DOHH2 (cell line): ENCODE measurements around the gene MAOA.
"Not testable (repeated sequence)": the region's sequence is repeated elsewhere in the genome, so short reads cannot be mapped to it uniquely, and the experiment has no call there.

ENCODE experiments used
- H3F3A ChIP-seq: fragments of 200-600 bp; sonication (generic), shearing (Covaris generic); 2 replicates; pipeline ENCODE4 v1.6.0; 2016; ENCODE audit warnings: antibody characterized with exemption, mild to moderate bottlenecking; ENCODE audit not compliant: control insufficient read depth, insufficient read depth
- H3K27ac ChIP-seq: fragments of 200-600 bp; sonication (generic); 2 replicates; pipeline ENCODE4 v1.5.1; 2014; ENCODE audit warnings: low read depth, mild to moderate bottlenecking, low read length, moderate library complexity
- H3K27me3 ChIP-seq: fragments of 200-600 bp; sonication (generic); 2 replicates; pipeline ENCODE4 v1.6.1; 2014; ENCODE audit warnings: mild to moderate bottlenecking, low read length, mixed read lengths; ENCODE audit not compliant: control insufficient read depth
- H3K36me3 ChIP-seq: fragments of 200-600 bp; sonication (generic); 2 replicates; pipeline ENCODE4 v1.6.1; 2014; ENCODE audit warnings: mild to moderate bottlenecking, low read length, moderate library complexity, mixed read lengths; ENCODE audit not compliant: control insufficient read depth
- H3K4me1 ChIP-seq: fragments of 200-600 bp; sonication (generic); 2 replicates; pipeline ENCODE4 v1.6.1; 2014; ENCODE audit warnings: mild to moderate bottlenecking, low read length, mixed read lengths; ENCODE audit not compliant: control insufficient read depth
- H3K4me2 ChIP-seq: fragments of 200-600 bp; sonication (generic); 2 replicates; pipeline ENCODE4 v1.6.0; 2014; ENCODE audit warnings: mild to moderate bottlenecking, low read length, moderate library complexity
- H3K4me3 ChIP-seq: fragments of 200-600 bp; sonication (generic); 2 replicates; pipeline ENCODE4 v1.5.1; 2014; ENCODE audit warnings: mild to moderate bottlenecking, low read length, mixed read lengths
- H3K79me2 ChIP-seq: fragments of 200-600 bp; sonication (generic); 2 replicates; pipeline ENCODE4 v1.6.1; 2014; ENCODE audit warnings: mild to moderate bottlenecking, low read length, mixed read lengths; ENCODE audit not compliant: control insufficient read depth
- H3K9me2 ChIP-seq: fragments of 200-600 bp; sonication (generic); replicated peaks from 2 replicates; pipeline ENCODE4 v1.6.1; 2014; ENCODE audit warnings: mild to moderate bottlenecking, low read length, mixed read lengths; ENCODE audit not compliant: control insufficient read depth
- H3K9me3 ChIP-seq: fragments of 200-600 bp; sonication (generic); 2 replicates; pipeline ENCODE4 v1.6.1; 2014; ENCODE audit warnings: antibody characterized with exemption, low read length, mixed read lengths; ENCODE audit not compliant: control insufficient read depth, insufficient read depth
- H4K20me1 ChIP-seq: fragments of 200-600 bp; sonication (generic); 2 replicates; pipeline ENCODE4 v1.6.0; 2014; ENCODE audit warnings: low read depth, mild to moderate bottlenecking, antibody characterized with exemption, low read length, moderate library complexity; ENCODE audit not compliant: control insufficient read depth, insufficient read depth
- EZH2phosphoT487 ChIP-seq: fragments of 200-600 bp; sonication (generic); IDR thresholded peaks from 2 replicates; pipeline ENCODE4 v1.6.1; 2017; ENCODE audit warnings: borderline replicate concordance, mild to moderate bottlenecking, antibody characterized with exemption, low read length, moderate library complexity, mixed read lengths
- TF ChIP-seq, protein P1 (sequence below): fragments of 200-600 bp; sonication (generic); IDR thresholded peaks from one replicate; pipeline ENCODE4 v1.5.1; 2014; ENCODE audit warnings: antibody characterized with exemption, mild to moderate bottlenecking, low read depth, low read length; ENCODE audit not compliant: poor library complexity, severe bottlenecking

Gene MAOA

DNA sequence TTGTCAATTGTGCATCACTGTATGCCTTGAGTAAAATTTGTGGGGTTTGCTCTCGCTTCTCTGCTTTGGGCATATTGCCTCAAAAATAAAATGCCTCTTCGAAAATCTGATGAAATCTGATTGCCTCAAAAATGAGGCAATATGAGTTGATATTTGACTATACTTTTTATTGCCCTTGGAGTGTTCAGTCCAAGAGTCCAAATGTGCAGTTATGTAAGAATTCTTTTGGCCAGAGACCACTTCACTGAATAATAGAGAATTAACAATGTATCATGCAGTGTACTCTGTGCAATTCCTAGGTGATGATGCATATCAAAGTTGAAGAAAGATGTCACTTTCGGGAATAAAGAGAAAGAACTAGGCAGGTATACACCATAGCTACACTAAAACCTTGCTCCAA, 8.6 kb downstream of the MAOA start:
- no peak overlapping the region for H3K4me2 ChIP-seq
- H3K36me3 ChIP-seq, result no peaks in the 10 kb centered on the region
- H4K20me1 ChIP-seq, result no peaks in the 10 kb centered on the region
- H3K9me3 ChIP-seq, result no peaks in the 10 kb centered on the region
- H3F3A ChIP-seq, result no peaks in the 10 kb centered on the region
- no peaks in the 10 kb centered on the region for H3K4me1 ChIP-seq
- H3K9me2 ChIP-seq, result no peaks in the 10 kb centered on the region
- no peak overlapping the region for H3K27ac ChIP-seq
- no peak overlapping the region for H3K4me3 ChIP-seq
- H3K27me3 ChIP-seq, result no peaks in the 10 kb centered on the region
- no peaks in the 10 kb centered on the region for H3K79me2 ChIP-seq
- no peak for TF ChIP-seq EZH2phosphoT487
- TF ChIP-seq, protein P1, sequence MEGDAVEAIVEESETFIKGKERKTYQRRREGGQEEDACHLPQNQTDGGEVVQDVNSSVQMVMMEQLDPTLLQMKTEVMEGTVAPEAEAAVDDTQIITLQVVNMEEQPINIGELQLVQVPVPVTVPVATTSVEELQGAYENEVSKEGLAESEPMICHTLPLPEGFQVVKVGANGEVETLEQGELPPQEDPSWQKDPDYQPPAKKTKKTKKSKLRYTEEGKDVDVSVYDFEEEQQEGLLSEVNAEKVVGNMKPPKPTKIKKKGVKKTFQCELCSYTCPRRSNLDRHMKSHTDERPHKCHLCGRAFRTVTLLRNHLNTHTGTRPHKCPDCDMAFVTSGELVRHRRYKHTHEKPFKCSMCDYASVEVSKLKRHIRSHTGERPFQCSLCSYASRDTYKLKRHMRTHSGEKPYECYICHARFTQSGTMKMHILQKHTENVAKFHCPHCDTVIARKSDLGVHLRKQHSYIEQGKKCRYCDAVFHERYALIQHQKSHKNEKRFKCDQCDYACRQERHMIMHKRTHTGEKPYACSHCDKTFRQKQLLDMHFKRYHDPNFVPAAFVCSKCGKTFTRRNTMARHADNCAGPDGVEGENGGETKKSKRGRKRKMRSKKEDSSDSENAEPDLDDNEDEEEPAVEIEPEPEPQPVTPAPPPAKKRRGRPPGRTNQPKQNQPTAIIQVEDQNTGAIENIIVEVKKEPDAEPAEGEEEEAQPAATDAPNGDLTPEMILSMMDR, result no peak

DNA sequence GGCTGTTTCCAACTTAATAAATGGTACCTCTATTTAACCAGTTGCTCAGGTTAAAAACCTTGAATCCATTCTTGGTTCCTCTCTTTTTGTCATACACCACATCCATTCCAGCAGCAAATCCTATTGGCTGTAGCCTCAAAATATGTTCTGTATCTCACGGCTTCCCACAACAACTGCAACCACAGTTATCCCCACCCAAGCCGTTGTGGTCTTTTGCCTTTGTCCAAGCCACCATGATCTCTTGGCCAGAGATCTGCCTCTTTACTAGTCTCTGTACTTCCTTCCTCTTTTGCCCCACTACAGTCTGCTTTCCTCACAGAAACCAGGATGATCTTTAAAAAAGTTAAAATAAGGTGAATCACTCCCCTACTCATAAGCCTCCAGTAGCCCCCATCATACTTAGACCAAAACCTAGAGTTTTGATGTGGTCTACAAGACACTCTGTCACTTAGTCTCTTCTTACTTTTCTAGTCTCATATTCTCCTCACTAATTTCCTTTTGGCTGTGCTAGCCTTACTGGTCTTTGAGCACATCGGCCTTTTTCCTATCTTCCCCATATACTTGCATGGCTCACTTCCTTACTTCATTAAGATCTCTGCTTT, 10.3 kb downstream of the MAOA start:
- Histone ChIP-seq H3K36me3 (no peaks in the 10 kb centered on the region), H3K4me3 (no peak overlapping the region), H3K27ac (no peak overlapping the region), H3K27me3 (no peaks in the 10 kb centered on the region), H3K9me3 (no peaks in the 10 kb centered on the region), H4K20me1 (no peaks in the 10 kb centered on the region), H3K9me2 (no peaks in the 10 kb centered on the region), H3K4me2 (no peak overlapping the region), H3K79me2 (no peaks in the 10 kb centered on the region), H3K4me1 (no peaks in the 10 kb centered on the region), H3F3A (no peaks in the 10 kb centered on the region)
- TF ChIP-seq, protein P1, result no peak

DNA sequence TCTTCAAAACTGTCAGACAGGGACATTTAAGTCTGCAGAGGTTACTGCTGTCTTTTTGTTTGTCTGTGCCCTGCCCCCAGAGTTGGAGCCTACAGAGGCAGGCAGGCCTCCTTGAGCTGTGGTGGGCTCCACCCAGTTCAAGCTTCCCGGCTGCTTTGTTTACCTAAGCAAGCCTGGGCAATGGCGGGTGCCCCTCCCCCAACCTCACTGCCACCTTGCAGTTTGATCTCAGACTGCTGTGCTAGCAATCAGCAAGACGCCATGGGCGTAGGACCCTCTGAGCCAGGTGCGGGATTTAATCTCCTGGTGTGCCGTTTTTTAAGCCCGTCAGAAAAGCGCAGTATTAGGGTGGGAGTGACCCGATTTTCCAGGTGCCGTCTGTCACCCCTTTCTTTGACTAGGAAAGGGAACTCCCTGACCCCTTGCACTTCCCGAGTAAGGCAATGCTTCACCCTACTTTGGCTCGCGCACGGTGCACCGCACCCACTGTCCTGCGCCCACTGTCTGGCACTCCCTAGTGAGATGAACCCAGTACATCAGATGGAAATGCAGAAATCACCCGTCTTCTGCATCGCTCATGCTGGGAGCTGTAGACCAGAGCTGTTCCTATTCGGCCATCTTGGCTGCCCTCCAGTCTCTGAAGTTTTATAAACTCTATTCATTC, 20.0 kb downstream of the MAOA start:
- not testable (repeated sequence) for H3F3A ChIP-seq, H3K4me1 ChIP-seq, H3K9me2 ChIP-seq, H3K4me2 ChIP-seq, H3K79me2 ChIP-seq, H4K20me1 ChIP-seq, H3K36me3 ChIP-seq, H3K27ac ChIP-seq, H3K4me3 ChIP-seq, H3K27me3 ChIP-seq, H3K9me3 ChIP-seq

DNA sequence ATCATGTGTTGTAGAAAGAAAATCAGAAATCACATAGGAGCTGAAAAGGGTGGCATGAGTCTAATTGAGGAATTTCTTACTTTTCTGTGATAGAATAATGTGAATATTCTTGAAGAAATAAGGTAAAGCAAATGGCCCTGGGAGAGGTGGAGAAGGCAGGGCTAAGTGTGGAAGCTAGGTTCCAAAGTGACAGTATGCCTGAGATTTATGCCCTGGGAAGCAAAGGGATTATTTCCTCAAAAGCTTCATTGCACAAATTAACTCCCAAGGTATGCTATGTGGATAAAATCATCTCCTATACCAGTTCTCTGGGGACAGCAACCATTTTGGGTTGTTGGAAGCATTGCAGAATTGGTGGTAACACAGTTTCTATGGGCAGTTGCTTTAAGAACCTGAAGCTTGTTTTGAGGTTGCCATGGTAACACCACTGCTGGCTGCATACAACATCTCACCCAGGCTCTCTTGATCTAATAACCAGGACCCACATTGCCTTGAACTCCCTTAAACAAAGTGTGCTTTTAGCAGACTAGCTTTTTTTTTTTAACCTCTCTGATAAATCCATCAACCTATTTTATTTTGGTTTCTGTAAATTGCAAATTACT, 21.0 kb downstream of the MAOA start:
- Histone ChIP-seq H3K4me1 (no peaks in the 10 kb centered on the region), H3K27ac (no peak overlapping the region), H3K36me3 (no peaks in the 10 kb centered on the region), H3K79me2 (no peaks in the 10 kb centered on the region), H3F3A (no peaks in the 10 kb centered on the region), H3K27me3 (no peaks in the 10 kb centered on the region), H3K4me3 (no peak overlapping the region), H3K4me2 (no peak overlapping the region), H4K20me1 (no peaks in the 10 kb centered on the region), H3K9me2 (no peaks in the 10 kb centered on the region), H3K9me3 (no peaks in the 10 kb centered on the region)
- TF ChIP-seq, protein P1, result no peak
- no peak for TF ChIP-seq EZH2phosphoT487
